Upper lobe of left lung (tissue), 6 donors: Measurements from ENCODE around the gene CMTM8. TPM values are rescaled to one million over a fixed set of nuclear protein-coding genes. Genes with fewer than 3 reads are reported as not detected.
"Not testable (repeated sequence)": the region's sequence is repeated elsewhere in the genome, so short reads cannot be mapped to it uniquely, and the experiment has no call there.

Source experiments
- ATAC-seq, 2 donors: fragments of 200-7000 bp; cut with Tn5 transposase; one replicate each; pipeline ENCODE4 v1.9.1; 2022; ENCODE audit warnings: mild to moderate bottlenecking in 2 of 2, moderate library complexity in 2 of 2; ENCODE audit not compliant: low FRiP score in 2 of 2
- DNase-seq, 2 donors: peaks; one replicate each; pipeline ENCODE4 v3.0.0-alpha.2; 2019 to 2020
- H3K27ac ChIP-seq, 4 donors: fragments of 200-600 bp; sonication (generic); one replicate each; pipeline ENCODE4 v1.5.1; 2016 to 2019
- H3K27me3 ChIP-seq, 4 donors: fragments of 200-600 bp; sonication (generic); one replicate each; pipeline ENCODE4 v1.5.1; 2017 to 2019
- H3K36me3 ChIP-seq, 4 donors: fragments of 200-600 bp; sonication (generic); one replicate each; pipeline ENCODE4 v1.5.1; 2016 to 2019
- H3K4me1 ChIP-seq, 4 donors: fragments of 200-600 bp; sonication (generic); one replicate each; pipeline ENCODE4 v1.5.1; 2018 to 2019
- H3K4me3 ChIP-seq, 4 donors: fragments of 200-600 bp; sonication (generic); one replicate each; pipeline ENCODE4 v1.5.1; 2017 to 2019; ENCODE audit warnings: mild to moderate bottlenecking in 2 of 4, moderate library complexity in 1 of 4
- H3K9me3 ChIP-seq, 4 donors: fragments of 200-600 bp; sonication (generic); one replicate each; pipeline ENCODE4 v1.5.1; 2018 to 2019
- CTCF ChIP-seq, 6 experiments: fragments of 450-650 bp in 4 of 6; fragments of 200-600 bp in 2 of 6; sonication (generic) in 2 of 6; IDR thresholded peaks; one replicate each; pipeline ENCODE4 v1.5.1; 2016 to 2019; ENCODE audit warnings: antibody characterized with exemption in 6 of 6
- EP300 ChIP-seq, 4 donors: sonication (generic); formaldehyde crosslinking; IDR thresholded peaks; one replicate each; pipeline ENCODE4 v1.5.1; 2017; ENCODE audit warnings: antibody characterized with exemption in 4 of 4, control low read depth in 2 of 4
- POLR2A ChIP-seq, 4 donors: fragments of 450-650 bp; IDR thresholded peaks; one replicate each; pipeline ENCODE4 v1.5.1; 2016 to 2017; ENCODE audit warnings: antibody characterized with exemption in 4 of 4, mild to moderate bottlenecking in 2 of 4
- POLR2AphosphoS5 ChIP-seq, 2 donors: sonication (generic); formaldehyde crosslinking; IDR thresholded peaks; one replicate each; pipeline ENCODE4 v1.5.1; 2017; ENCODE audit warnings: antibody characterized with exemption in 2 of 2
- WGBS, 2 donors: methylation state at CpG; one replicate each; pipeline ENCODE4 v1.1.5; 2017 to 2018; 5-methylcytosine and 5-hydroxymethylcytosine counted together
- total RNA-seq, 6 donors: library from RNA; depleted of rRNA in 4 of 6; stranded (reverse); fragments of >200 nt in 4 of 6; gene quantifications; one replicate each; pipeline versions ENCODE4 v1.1.0 to v1.2.1, GENCODE V29; 2016 to 2021
- donor health status: DM: no; HTN: no; CAD: no; lungs with moderate emphysema.
- donor health status: DM: no; HTN: yes; CAD: no; lungs with severe emphysema.

Gene CMTM8
- total RNA-seq, 6 donors from 2014 or later: 10.5 to 28.9 (median 19.6) TPM

DNA sequence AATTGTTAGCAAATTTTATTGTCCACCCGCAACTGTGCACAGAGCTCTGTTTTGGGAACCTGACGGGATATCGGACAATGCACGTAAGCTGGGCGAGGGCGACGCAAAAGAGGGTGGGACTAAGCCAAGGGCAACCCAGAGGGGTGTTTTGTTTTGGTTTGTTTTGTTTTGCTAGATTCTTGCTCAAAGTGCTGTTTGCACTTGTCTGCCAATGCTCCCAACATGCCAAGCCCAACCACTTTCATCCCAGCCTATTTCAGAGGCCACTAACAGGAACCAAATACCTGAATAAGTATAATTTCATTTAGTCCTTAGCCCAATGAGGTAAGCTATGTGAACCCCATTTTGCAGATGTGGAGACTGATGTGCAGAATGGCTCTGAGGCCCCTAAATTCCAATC is 143.4 kb downstream of the CMTM8 start:
- H3K4me1 ChIP-seq: peaks cover 0 to 12% (median 0%) of the 10 kb centered on the region in 4 donors
- 94 to 95% methylated on average over 7 of the region's 7 CpGs for WGBS, 2 donors

DNA sequence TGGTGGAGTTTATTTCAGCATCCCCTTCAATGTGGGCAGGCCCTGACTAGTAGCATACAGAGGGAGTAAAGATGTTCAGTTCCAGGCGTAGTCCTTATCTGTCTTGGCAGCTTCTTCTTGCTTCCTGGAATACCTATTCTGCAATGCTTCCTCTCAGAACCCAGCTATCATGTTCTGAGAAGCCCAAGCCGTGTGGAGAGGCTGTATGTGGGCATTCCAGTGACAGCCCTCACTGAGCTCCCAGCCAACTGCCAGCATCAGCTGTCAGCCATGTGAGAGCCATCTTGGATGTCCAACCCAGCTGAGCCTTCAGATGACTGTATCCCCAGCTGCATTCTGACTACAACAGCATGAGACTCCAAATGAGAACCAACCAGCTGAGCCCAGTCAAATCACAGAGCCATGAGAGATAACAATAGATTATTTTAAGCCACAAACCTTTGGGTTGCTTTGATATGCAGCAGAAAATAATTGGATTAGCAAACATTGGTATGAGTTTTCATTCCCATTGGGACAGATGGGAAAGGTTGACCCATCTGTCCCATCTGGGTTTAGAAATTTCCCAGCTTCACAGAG is 144.7 kb downstream of the CMTM8 start:
- no peak for TF ChIP-seq CTCF (IDR thresholded peaks at IDR 0.05)
- TF ChIP-seq POLR2A (IDR thresholded peaks at IDR 0.05): no peak
- no peak for TF ChIP-seq EP300 (IDR thresholded peaks at IDR 0.05)
- no peak for TF ChIP-seq POLR2AphosphoS5 (IDR thresholded peaks at IDR 0.05)
- ATAC-seq: no peak
- Histone ChIP-seq H3K36me3 (no peaks in the 10 kb centered on the region), H3K4me3 (no peak overlapping the region), H3K27ac (no peak overlapping the region), H3K27me3 (no peaks in the 10 kb centered on the region), H3K9me3 (no peaks in the 10 kb centered on the region), H3K4me1 (peaks cover 0 to 12% (median 0%) of the 10 kb centered on the region in 4 donors)
- 25 to 46% methylated on average over 1 to 2 of the region's 2 CpGs for WGBS, 2 donors
- no peak for DNase-seq

More for the DNA sequence above, 143.4 kb downstream of the CMTM8 start:
- Histone ChIP-seq H3K27me3 (no peaks in the 10 kb centered on the region), H3K36me3 (no peaks in the 10 kb centered on the region), H3K4me3 (no peak overlapping the region), H3K27ac (no peak overlapping the region), H3K9me3 (no peaks in the 10 kb centered on the region)
- no peak for TF ChIP-seq EP300 (IDR thresholded peaks at IDR 0.05)
- no peak for TF ChIP-seq POLR2A (IDR thresholded peaks at IDR 0.05)
- no peak for TF ChIP-seq CTCF (IDR thresholded peaks at IDR 0.05)
- no peak for TF ChIP-seq POLR2AphosphoS5 (IDR thresholded peaks at IDR 0.05)
- no peak for ATAC-seq
- no peak for DNase-seq

DNA sequence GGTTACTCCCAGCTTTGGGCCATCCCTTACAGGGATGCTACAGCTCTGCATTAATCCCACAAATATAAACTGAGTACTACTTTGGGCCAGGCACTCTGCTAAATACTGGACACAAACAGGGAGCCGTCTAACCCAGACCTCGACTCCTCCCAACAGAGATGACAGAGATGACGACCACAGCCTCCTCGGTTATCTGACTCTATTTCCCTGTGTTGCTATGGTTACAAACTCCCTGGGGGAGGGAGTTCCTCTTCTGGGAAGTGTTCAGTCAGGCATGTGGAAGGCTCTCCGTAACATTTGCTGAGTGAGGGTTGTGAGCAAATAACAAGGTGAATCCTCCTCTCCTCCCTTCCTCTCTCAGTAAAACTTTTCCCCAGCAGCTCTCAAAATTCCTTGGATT is 146.5 kb downstream of the CMTM8 start:
- peaks cover 0 to 12% (median 0%) of the 10 kb centered on the region in 4 donors for H3K4me1 ChIP-seq
- TF ChIP-seq EP300 (IDR thresholded peaks at IDR 0.05) (no peak), POLR2A (IDR thresholded peaks at IDR 0.05) (no peak), POLR2AphosphoS5 (IDR thresholded peaks at IDR 0.05) (no peak), CTCF (IDR thresholded peaks at IDR 0.05) (no peak)
- DNase-seq (no peak), ATAC-seq (peak in 1 of 2 donors; percentile 95)
- no peak overlapping the region for H3K4me3 ChIP-seq
- 28 to 60% methylated on average over 5 of the region's 5 CpGs for WGBS, 2 donors
- H3K36me3 ChIP-seq: no peaks in the 10 kb centered on the region
- no peaks in the 10 kb centered on the region for H3K9me3 ChIP-seq
- H3K27ac ChIP-seq: no peak overlapping the region
- H3K27me3 ChIP-seq: no peaks in the 10 kb centered on the region

- WGBS, 2 donors: 85 to 94% methylated on average over 2 of the region's 2 CpGs
- ATAC-seq (no peak), DNase-seq (no peak)
- Histone ChIP-seq H3K4me3 (no peak overlapping the region), H3K36me3 (no peaks in the 10 kb centered on the region), H3K27ac (no peak overlapping the region), H3K27me3 (no peaks in the 10 kb centered on the region), H3K9me3 (no peaks in the 10 kb centered on the region), H3K4me1 (peaks cover 0 to 15% (median 3%) of the 10 kb centered on the region in 4 donors)
- TF ChIP-seq EP300 (IDR thresholded peaks at IDR 0.05) (no peak), CTCF (IDR thresholded peaks at IDR 0.05) (no peak), POLR2A (IDR thresholded peaks at IDR 0.05) (no peak), POLR2AphosphoS5 (IDR thresholded peaks at IDR 0.05) (no peak)
These were observed 149.0 kb downstream of the CMTM8 start for GRCh38 chr3:32387512-32387911.

DNA sequence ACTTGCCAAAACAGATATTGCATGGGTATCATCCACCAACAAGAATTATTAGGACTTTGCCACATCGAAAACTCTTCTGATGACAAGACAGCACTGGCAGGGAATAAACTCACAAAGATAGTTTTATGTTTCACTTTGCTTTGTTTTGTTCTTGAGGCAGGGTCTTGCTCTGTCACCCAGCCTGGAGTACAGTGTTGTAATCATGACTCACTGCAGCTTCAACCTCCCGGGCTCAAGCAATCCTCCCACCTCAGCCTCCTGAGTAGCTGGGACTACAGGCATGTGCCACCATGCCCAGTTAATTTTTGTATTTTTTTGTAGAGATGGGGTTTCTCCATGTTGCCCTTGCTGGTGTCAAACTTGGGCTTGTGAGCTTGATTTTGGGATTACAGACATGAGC is 151.1 kb downstream of the CMTM8 start:
- H3K9me3 ChIP-seq, H3K4me3 ChIP-seq, ATAC-seq, H3K27ac ChIP-seq, H3K27me3 ChIP-seq, DNase-seq, H3K36me3 ChIP-seq: not testable (repeated sequence)
- WGBS, 2 donors: 90 to 100% methylated on average over 2 of the region's 2 CpGs
- peaks cover 6 to 31% (median 10%) of the 10 kb centered on the region in 4 donors for H3K4me1 ChIP-seq
